Bronchial epithelial cell (primary cell): ENCODE data around the gene MDC1. TPM values are rescaled to one million over a fixed set of nuclear protein-coding genes. Genes with fewer than 3 reads are reported as not detected.

ENCODE experiments used
- DNase-seq: peaks from one replicate; pipeline ENCODE4 v3.0.0-alpha.2; 2010; ENCODE audit warnings: low read depth
- FAIRE-seq: peaks from 2 replicates; lab custom pipeline; 2011; peaks lifted over from hg19 to GRCh38; lab: Jason Lieb, UNC
- H3K27me3 ChIP-seq: 2 replicates; pipeline ENCODE4 v1.5.1; 2011; ENCODE audit warnings: low read length; ENCODE audit not compliant: control insufficient read depth, insufficient read depth
- H3K36me3 ChIP-seq: 2 replicates; pipeline ENCODE4 v1.5.1; 2011; ENCODE audit warnings: low read length; ENCODE audit not compliant: control insufficient read depth, insufficient read depth
- H3K4me3 ChIP-seq: 2 replicates; pipeline ENCODE4 v1.5.1; 2011; ENCODE audit warnings: mild to moderate bottlenecking, low read depth, low read length, control low read depth
- total RNA-seq: library from RNA; depleted of rRNA; stranded (reverse); fragments of >200 nt; gene quantifications from 2 replicates; pipeline ENCODE4 v1.2.1, GENCODE V29; 2014
- TF ChIP-seq, protein P1 (sequence below): IDR thresholded peaks from 2 replicates; pipeline ENCODE4 v1.5.1; 2011; ENCODE audit warnings: mild to moderate bottlenecking, moderate library complexity, low read length, control low read depth, inconsistent platforms; ENCODE audit not compliant: insufficient read depth, severe bottlenecking

MDC1 gene
- total RNA-seq, 1 donor from 2014 or later, result 2.4 TPM

DNA sequence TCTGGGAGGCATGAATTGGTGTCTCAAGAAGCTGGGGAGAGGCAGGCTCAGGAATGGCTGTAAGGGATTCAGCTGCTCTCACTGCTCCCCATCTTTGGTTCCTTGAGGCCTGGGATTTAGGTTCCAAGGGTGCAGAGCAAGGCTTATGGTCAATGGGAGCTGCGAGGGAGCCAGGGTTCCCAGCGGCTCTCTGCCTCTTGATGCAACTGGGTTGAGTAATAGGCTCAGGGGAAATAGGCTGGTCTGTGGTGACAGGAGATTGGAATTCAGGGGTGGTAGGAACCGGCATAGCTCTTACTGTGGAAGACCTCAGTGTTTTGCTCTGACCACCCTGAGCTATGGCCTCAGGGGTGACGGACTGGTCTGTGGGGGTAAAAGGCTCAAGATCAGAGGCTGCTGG is 13.3 kb downstream of the MDC1 start:
- peaks cover 7% of the 10 kb centered on the region for H3K36me3 ChIP-seq
- TF ChIP-seq, protein P1, sequence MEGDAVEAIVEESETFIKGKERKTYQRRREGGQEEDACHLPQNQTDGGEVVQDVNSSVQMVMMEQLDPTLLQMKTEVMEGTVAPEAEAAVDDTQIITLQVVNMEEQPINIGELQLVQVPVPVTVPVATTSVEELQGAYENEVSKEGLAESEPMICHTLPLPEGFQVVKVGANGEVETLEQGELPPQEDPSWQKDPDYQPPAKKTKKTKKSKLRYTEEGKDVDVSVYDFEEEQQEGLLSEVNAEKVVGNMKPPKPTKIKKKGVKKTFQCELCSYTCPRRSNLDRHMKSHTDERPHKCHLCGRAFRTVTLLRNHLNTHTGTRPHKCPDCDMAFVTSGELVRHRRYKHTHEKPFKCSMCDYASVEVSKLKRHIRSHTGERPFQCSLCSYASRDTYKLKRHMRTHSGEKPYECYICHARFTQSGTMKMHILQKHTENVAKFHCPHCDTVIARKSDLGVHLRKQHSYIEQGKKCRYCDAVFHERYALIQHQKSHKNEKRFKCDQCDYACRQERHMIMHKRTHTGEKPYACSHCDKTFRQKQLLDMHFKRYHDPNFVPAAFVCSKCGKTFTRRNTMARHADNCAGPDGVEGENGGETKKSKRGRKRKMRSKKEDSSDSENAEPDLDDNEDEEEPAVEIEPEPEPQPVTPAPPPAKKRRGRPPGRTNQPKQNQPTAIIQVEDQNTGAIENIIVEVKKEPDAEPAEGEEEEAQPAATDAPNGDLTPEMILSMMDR, result no peak
- H3K27me3 ChIP-seq, result no peaks in the 10 kb centered on the region
- DNase-seq (no peak), FAIRE-seq (no peak)
- no peak overlapping the region for H3K4me3 ChIP-seq

DNA sequence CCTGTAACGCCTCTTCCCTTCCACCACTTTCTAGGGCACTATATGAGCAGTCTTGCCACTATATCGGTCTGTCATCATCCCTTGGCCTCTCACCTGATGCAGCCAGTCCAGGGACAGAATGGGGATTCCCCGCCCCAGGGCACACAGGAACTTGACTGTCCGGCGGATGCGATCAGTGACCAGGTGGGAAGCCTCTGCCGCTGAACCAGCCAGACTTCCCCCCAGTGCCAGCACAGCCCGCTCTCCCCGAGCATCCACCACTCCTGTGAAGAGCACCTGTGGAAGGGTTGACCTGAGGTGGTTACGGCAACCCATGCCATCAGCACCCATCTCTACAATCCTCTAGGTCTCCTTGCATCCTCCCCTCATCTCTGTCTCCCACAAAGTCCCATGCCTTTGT is 14.1 kb downstream of the MDC1 start:
- H3K4me3 ChIP-seq, result no peak overlapping the region
- no peaks in the 10 kb centered on the region for H3K27me3 ChIP-seq
- FAIRE-seq (no peak), DNase-seq (no peak)
- H3K36me3 ChIP-seq, result peaks cover 7% of the 10 kb centered on the region
- TF ChIP-seq, protein P1, result no peak

DNA sequence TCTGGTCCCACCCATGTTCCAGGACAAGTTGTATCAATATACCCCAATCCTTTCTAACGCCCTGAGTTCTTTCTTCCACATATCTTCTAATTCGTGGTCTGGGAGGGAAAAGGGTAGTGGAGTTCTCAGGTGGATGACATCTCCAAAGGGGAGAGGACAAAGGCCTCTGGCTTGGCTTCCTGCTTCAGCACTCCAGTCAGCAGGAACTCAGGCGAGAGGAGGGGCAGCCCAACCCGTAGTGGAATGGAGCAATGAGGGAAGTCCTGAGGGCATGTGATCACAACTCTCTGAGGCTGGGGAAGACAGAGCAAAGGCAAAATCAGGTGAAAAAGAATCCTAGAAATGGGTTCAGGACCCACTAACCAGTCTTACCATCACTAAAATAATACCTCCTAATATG is 16.7 kb downstream of the MDC1 start:
- Histone ChIP-seq H3K27me3 (no peaks in the 10 kb centered on the region), H3K36me3 (peaks cover 3% of the 10 kb centered on the region), H3K4me3 (no peak overlapping the region)
- FAIRE-seq (no peak), DNase-seq (peak; percentile 44)
- TF ChIP-seq, protein P1, result no peak

DNA sequence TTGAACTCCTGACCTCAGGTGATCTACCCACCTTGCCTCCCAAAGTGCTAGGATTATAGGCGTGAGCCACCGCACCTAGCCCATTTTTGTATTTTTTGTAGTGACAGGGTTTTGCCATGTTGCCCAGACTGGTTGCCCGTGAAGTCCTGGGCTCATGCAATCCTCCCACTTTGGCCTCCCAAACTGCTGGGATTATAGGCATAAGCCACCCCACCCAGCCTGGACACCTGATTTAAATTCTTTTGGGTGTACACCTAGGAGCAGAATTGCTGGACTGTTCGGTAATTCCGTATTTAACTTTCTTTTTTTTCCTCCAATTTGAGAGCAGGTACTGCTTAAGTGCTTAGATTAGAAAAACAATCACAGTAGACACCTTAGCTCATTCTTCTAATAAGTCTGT is 20.6 kb downstream of the MDC1 start:
- peaks cover 1% of the 10 kb centered on the region for H3K36me3 ChIP-seq
- no peak for FAIRE-seq
- H3K4me3 ChIP-seq, result no peak overlapping the region
- TF ChIP-seq, protein P1, result no peak
- no peaks in the 10 kb centered on the region for H3K27me3 ChIP-seq
- no peak for DNase-seq

DNA sequence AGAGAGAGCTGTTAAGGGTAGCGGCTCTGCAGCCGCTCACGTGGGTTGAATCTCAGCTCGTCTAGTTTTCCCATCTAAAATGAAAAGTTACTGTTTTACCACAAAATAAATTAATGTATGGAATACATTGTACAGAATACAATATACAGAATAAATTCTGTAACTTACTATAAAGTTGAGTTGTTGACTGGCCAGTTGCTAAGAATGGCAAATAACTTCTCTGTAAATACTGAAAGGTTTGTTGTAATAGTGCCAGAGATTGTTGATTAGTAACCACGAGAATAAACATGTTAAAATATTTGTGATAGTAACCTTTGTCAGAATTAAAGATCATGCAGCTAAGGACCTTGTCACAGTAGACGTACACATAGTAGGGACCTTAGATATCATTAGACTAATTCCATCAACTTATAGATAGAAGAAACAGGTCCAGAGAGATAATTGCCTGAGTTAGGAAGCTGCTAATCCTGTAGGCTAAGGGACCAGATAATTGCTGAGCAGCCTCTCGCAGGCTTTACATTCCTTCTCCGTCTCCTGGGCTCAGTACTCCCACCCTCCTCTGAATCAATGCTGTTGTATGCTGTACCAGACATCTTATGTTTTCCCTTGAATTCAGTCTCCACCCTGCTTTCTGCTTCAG is 25.8 kb downstream of the MDC1 start:
- Histone ChIP-seq H3K4me3 (peak overlapping the region; percentile 68), H3K36me3 (peaks cover 2% of the 10 kb centered on the region), H3K27me3 (no peaks in the 10 kb centered on the region)
- DNase-seq (no peak), FAIRE-seq (no peak)
- TF ChIP-seq, protein P1, result no peak
